GM18867 (cell line): ENCODE results near the gene XAGE3.
"Not testable (repeated sequence)": the region's sequence is repeated elsewhere in the genome, so short reads cannot be mapped to it uniquely, and the experiment has no call there.

Experiments used
- ATAC-seq: cut with Tn5 transposase; IDR thresholded peaks from one replicate; pipeline ENCODE4 v1.9.1; 2021; ENCODE audit warnings: mild to moderate bottlenecking, moderate library complexity; ENCODE audit not compliant: unreplicated experiment

Gene XAGE3

GRCh38 chrX:52843619-52844018 is 24.3 kb downstream of the XAGE3 start:
- ATAC-seq = not testable (repeated sequence)

- ATAC-seq = no peak
Measured at GRCh38 chrX:52839137-52839536, 28.7 kb downstream of the XAGE3 start.

- no peak for ATAC-seq
Measured at GRCh38 chrX:52830551-52830950, 37.3 kb downstream of the XAGE3 start.

GRCh38 chrX:52824608-52825007 is 43.3 kb downstream of the XAGE3 start:
- ATAC-seq = no peak

- no peak for ATAC-seq
Measured at GRCh38 chrX:52821079-52821760, 46.7 kb downstream of the XAGE3 start.

GRCh38 chrX:52819788-52820187 is 48.1 kb downstream of the XAGE3 start:
- ATAC-seq = no peak
